ENCODE data around the gene ATRAID. TPM values are rescaled to one million over a fixed set of nuclear protein-coding genes. Genes with fewer than 3 reads are reported as not detected.

ATRAID gene
- total and polyA plus RNA-seq, 10 of the 15 experiments (the other 5 are each of a cell fraction or from before 2014, with no cell fraction given), result 65.6 to 180 (median 120) TPM

- Histone ChIP-seq H3K79me2 (ENCODE audit: control insufficient read depth, insufficient read depth, low read length) (no peaks in the 10 kb centered on the region), H3K4me1 (ENCODE audit: control insufficient read depth, insufficient read depth, low read length) (peaks cover 37% of the 10 kb centered on the region), H2AFZ (ENCODE audit: control insufficient read depth, low read depth, low read length) (peak overlapping the region; percentile 73), H3K4me2 (ENCODE audit: control insufficient read depth, insufficient read depth) (peak overlapping the region; percentile 69), H3K36me3 (ENCODE audit: control insufficient read depth in 2 of 2, insufficient read depth in 2 of 2, low read length in 1 of 2) (no peaks in the 10 kb centered on the region), H3K27me3 (replicated peaks in 1 of 2; ENCODE audit: control insufficient read depth in 2 of 2, insufficient read depth in 2 of 2, low read length in 1 of 2) (no peaks in the 10 kb centered on the region), H3K27ac (ENCODE audit: control insufficient read depth, insufficient read depth) (peak overlapping the region; percentile 78), H3K9me3 (replicated peaks; ENCODE audit: control insufficient read depth, insufficient read depth, low read length) (peaks cover 5% of the 10 kb centered on the region; the same call in 2 of the 3 replicates), H3K4me3 (peak overlapping the region; percentile 22; the same call in 1 of the 2 replicates), H4K20me1 (ENCODE audit: control insufficient read depth, insufficient read depth) (no peaks in the 10 kb centered on the region), H3K9ac (ENCODE audit: control insufficient read depth, insufficient read depth, low read length) (peak overlapping the region; percentile 8; the same call in 1 of the 2 replicates)
- intact Hi-C loops (cut with micrococcal nuclease; ENCODE audit: unreplicated experiment) (no loop called here), in situ Hi-C loops (cut with MboI) (no loop called here)
- CTCF ChIA-PET, result interaction anchor here (0.9 to 1.7 kb wide), 4 partner anchors 14 to 115 kb away, joined by 3 to 6 read pairs (median 3); no protein-coding TSS in a partner anchor
- POLR2A ChIA-PET, result interaction anchor here (0.6 to 1.3 kb wide), 4 partner anchors 48 to 1754 kb away, joined by 3 read pairs; no protein-coding TSS in a partner anchor
- RAD21 ChIA-PET (ENCODE audit: unreplicated experiment), result interaction anchor here (1.0 kb wide), 1 partner anchor 31 kb away, joined by 3 read pairs; the partner anchor contains the start of gene PREB
- no TSS peak for BruUV-seq (replicated peaks)
- 46% methylated on average over 8 of the region's 8 CpGs for WGBS (ENCODE audit: insufficient coverage, insufficient replicate concordance, low lambda C conversion rate, missing lambda C conversion rate)
- SMC1A ChIA-PET (ENCODE audit: uncharacterized antibody, unreplicated experiment), result interaction anchor here (1.5 to 1.6 kb wide), 2 partner anchors 31 to 33 kb away, joined by 3 to 4 read pairs; partner anchors contain the start of gene PREB
- ATAC-seq, result peak; percentile 80
- DNase-seq (ENCODE audit: low read depth, low spot score), result peak; percentile 57
- FAIRE-seq, result peak; percentile 65
- TF ChIP-seq, protein P1, sequence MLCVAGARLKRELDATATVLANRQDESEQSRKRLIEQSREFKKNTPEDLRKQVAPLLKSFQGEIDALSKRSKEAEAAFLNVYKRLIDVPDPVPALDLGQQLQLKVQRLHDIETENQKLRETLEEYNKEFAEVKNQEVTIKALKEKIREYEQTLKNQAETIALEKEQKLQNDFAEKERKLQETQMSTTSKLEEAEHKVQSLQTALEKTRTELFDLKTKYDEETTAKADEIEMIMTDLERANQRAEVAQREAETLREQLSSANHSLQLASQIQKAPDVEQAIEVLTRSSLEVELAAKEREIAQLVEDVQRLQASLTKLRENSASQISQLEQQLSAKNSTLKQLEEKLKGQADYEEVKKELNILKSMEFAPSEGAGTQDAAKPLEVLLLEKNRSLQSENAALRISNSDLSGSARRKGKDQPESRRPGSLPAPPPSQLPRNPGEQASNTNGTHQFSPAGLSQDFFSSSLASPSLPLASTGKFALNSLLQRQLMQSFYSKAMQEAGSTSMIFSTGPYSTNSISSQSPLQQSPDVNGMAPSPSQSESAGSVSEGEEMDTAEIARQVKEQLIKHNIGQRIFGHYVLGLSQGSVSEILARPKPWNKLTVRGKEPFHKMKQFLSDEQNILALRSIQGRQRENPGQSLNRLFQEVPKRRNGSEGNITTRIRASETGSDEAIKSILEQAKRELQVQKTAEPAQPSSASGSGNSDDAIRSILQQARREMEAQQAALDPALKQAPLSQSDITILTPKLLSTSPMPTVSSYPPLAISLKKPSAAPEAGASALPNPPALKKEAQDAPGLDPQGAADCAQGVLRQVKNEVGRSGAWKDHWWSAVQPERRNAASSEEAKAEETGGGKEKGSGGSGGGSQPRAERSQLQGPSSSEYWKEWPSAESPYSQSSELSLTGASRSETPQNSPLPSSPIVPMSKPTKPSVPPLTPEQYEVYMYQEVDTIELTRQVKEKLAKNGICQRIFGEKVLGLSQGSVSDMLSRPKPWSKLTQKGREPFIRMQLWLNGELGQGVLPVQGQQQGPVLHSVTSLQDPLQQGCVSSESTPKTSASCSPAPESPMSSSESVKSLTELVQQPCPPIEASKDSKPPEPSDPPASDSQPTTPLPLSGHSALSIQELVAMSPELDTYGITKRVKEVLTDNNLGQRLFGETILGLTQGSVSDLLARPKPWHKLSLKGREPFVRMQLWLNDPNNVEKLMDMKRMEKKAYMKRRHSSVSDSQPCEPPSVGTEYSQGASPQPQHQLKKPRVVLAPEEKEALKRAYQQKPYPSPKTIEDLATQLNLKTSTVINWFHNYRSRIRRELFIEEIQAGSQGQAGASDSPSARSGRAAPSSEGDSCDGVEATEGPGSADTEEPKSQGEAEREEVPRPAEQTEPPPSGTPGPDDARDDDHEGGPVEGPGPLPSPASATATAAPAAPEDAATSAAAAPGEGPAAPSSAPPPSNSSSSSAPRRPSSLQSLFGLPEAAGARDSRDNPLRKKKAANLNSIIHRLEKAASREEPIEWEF (IDR thresholded peaks at IDR 0.05; ENCODE audit: insufficient replicate concordance, low read depth, low read length), result no peak
- TF ChIP-seq KAT2A (conservative IDR thresholded peaks at IDR 0.05; ENCODE audit: control insufficient read depth, low read depth, low read length) (no peak), ZNF274 (IDR thresholded peaks at IDR 0.05; ENCODE audit: insufficient read depth, insufficient read length) (no peak), MTA3 (IDR thresholded peaks at IDR 0.05; ENCODE audit: borderline replicate concordance, low read length) (no peak), SUZ12 (IDR thresholded peaks at IDR 0.05; ENCODE audit: unreplicated experiment) (no peak), SPI1 (IDR thresholded peaks at IDR 0.05; ENCODE audit: borderline replicate concordance, insufficient read depth, low read depth, low read length) (peak; percentile 96), FOXK2 (IDR thresholded peaks at IDR 0.05) (peak; percentile 35; the same call in 1 of the 2 replicates), ATF7 (IDR thresholded peaks at IDR 0.05; ENCODE audit: low read depth) (peak; percentile 66), FOS (IDR thresholded peaks at IDR 0.05; ENCODE audit: borderline replicate concordance, extremely low read depth, insufficient read length) (no peak), NRF1 (conservative IDR thresholded peaks at IDR 0.05; ENCODE audit: low read depth, low read length) (no peak), PKNOX1 (IDR thresholded peaks at IDR 0.05) (peak; percentile 75; the same call in 1 of the 2 replicates), CEBPZ (IDR thresholded peaks at IDR 0.05; ENCODE audit: low read depth, low read length) (no peak), TCF7 (IDR thresholded peaks at IDR 0.05; ENCODE audit: borderline replicate concordance) (no peak)
Measured at GRCh38 chr2:27164960-27165763, 46.7 kb upstream of the ATRAID start.

All from GM12878 (cell line).